Measurements from ENCODE around the gene FLNA. TPM values are rescaled to one million over a fixed set of nuclear protein-coding genes. Genes with fewer than 3 reads are reported as not detected.
"Not testable (repeated sequence)": the region's sequence is repeated elsewhere in the genome, so short reads cannot be mapped to it uniquely, and the experiment has no call there.

The FLNA gene
- total RNA-seq, 1 donor from 2014 or later = 1,080 TPM

DNA sequence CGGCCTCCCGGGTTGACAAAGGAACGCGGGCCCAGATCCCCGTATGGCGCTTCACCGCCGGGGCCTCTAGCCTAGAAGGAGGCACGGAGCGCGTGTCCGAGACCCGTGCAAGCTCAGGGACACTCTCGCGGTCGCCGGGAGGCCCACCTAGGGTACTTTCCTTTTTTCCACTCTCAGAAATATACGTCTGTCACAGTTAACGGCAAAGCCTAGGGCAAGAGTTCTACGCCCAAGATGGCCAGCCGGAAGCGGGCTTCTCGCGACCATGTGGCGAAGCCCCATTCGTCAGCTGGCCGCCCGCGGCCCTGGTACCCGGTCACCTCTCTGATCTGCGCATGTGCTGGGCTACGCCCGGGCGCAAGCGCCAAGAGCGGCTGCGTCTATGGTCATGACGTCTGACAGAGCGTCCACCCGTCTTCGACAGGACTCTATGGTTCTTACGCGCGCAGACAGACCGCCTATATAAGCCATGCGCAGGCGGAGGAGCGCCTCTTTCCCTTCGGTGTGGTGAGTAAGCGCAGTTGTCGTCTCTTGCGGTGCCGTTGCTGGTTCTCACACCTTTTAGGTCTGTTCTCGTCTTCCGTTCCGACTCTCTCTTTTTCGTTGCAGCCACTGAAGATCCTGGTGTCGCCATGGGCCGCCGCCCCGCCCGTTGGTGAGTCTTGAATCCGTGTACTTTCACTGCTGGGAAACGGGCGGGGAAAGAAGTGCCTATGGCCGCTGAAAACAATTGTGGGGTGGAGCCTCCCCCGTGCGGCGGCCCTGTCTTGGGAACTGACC, 23.6 kb upstream of the FLNA start, which contains the start of gene RPL10:
Gene RPL10 (plus strand): TSS at position 490 of the 780 bp plus-strand sequence. CDS start 143 bp downstream, at position 633.
- intact Hi-C loops (cut with DNase I) = no loop called here
- TF ChIP-seq, protein P1, sequence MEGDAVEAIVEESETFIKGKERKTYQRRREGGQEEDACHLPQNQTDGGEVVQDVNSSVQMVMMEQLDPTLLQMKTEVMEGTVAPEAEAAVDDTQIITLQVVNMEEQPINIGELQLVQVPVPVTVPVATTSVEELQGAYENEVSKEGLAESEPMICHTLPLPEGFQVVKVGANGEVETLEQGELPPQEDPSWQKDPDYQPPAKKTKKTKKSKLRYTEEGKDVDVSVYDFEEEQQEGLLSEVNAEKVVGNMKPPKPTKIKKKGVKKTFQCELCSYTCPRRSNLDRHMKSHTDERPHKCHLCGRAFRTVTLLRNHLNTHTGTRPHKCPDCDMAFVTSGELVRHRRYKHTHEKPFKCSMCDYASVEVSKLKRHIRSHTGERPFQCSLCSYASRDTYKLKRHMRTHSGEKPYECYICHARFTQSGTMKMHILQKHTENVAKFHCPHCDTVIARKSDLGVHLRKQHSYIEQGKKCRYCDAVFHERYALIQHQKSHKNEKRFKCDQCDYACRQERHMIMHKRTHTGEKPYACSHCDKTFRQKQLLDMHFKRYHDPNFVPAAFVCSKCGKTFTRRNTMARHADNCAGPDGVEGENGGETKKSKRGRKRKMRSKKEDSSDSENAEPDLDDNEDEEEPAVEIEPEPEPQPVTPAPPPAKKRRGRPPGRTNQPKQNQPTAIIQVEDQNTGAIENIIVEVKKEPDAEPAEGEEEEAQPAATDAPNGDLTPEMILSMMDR (IDR thresholded peaks at IDR 0.05) = no peak
- no peaks in the 10 kb centered on the region for H3K27me3 ChIP-seq (ENCODE audit: low read depth)
- no peaks in the 10 kb centered on the region for H3K9me3 ChIP-seq
- peak within 1 kb of the TSS; percentile 99 for H3K27ac ChIP-seq
- DNase-seq (peak; percentile 95), ATAC-seq (peak; percentile 94 to 97)
- peak within 1 kb of the TSS; percentile 74 for H3K4me3 ChIP-seq
- peaks cover 27% of the 10 kb centered on the region for H3K36me3 ChIP-seq
- peaks cover 14% of the 10 kb centered on the region for H3K4me1 ChIP-seq

DNA sequence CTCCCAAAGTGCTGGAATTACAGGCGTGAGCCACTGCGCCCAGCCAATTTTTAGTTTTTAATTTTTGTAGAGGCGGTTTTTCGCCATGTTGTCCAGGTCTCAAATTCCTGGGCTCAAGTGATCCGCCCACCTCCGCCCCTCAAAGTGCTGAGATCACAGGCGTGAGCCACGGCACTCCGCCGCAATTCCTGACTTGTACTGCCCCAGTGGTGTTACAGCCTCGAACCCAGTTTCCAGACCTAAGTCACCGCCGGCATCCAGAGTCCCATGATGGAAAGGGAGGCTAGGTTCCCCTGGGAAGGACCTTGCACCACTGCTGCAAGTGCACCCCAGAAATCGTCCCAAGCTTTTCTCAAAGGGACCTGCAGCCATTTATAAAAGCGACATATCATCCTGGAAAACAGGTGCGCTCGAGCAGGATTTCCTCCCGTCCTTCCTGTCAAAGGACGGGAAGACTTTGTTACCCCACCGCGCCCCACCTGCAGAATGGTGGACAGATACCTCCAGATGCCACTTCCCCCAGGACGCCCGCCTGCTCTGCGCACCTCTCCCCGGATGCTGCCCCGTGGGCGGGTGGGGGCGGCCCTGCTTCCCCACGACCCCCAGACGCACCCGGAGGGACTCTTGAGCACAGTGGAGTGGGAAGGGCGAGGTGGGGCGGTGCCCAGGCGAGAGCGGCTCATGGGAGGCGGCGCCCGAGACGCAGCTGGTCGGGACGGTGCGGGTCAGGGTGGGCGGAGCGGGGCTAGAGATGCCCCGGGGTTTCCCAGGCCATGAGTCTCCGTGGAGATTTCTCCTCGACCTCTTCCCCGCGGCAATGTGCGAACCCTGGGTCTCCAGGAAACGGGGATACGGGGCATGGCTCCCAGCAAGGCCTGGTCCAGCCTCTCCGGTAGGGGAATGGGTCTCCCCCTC, 22.8 kb upstream of the FLNA start:
- intact Hi-C loops (cut with DNase I) = no loop called here
- Histone ChIP-seq H3K27me3 (ENCODE audit: low read depth) (no peaks in the 10 kb centered on the region), H3K4me1 (peaks cover 14% of the 10 kb centered on the region), H3K27ac (peak overlapping the region; percentile 99), H3K9me3 (no peaks in the 10 kb centered on the region), H3K4me3 (peak overlapping the region; percentile 74), H3K36me3 (peaks cover 27% of the 10 kb centered on the region)
- DNase-seq = peak; percentile 86
- TF ChIP-seq, protein P1 (IDR thresholded peaks at IDR 0.05) = no peak
- peak; percentile 88 to 90 for ATAC-seq

DNA sequence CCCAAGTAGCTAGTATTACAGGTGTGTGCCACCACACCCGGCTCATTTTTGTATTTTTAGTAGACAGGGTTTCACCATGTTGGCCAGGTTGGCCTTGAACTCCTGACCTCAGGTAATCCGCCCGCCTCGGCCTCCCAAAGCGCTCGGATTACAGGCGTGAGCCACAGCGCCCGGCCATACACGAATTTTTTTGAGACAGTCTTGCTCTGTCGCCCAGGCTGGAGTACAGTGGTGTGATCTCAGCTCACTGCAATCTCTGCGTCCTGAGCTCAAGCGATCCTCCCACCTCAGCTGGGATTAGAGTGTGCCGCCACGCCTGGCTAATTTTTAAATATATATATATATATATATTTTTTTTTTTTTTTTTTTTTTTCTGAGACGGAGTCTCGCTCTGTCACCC, 21.9 kb upstream of the FLNA start:
- intact Hi-C loops (cut with DNase I); DNase-seq; ATAC-seq; H3K27me3 ChIP-seq (ENCODE audit: low read depth); H3K9me3 ChIP-seq: not testable (repeated sequence)
- peak overlapping the region; percentile 99 for H3K27ac ChIP-seq
- H3K4me1 ChIP-seq = peaks cover 14% of the 10 kb centered on the region
- peaks cover 25% of the 10 kb centered on the region for H3K36me3 ChIP-seq
- peak overlapping the region; percentile 74 for H3K4me3 ChIP-seq

DNA sequence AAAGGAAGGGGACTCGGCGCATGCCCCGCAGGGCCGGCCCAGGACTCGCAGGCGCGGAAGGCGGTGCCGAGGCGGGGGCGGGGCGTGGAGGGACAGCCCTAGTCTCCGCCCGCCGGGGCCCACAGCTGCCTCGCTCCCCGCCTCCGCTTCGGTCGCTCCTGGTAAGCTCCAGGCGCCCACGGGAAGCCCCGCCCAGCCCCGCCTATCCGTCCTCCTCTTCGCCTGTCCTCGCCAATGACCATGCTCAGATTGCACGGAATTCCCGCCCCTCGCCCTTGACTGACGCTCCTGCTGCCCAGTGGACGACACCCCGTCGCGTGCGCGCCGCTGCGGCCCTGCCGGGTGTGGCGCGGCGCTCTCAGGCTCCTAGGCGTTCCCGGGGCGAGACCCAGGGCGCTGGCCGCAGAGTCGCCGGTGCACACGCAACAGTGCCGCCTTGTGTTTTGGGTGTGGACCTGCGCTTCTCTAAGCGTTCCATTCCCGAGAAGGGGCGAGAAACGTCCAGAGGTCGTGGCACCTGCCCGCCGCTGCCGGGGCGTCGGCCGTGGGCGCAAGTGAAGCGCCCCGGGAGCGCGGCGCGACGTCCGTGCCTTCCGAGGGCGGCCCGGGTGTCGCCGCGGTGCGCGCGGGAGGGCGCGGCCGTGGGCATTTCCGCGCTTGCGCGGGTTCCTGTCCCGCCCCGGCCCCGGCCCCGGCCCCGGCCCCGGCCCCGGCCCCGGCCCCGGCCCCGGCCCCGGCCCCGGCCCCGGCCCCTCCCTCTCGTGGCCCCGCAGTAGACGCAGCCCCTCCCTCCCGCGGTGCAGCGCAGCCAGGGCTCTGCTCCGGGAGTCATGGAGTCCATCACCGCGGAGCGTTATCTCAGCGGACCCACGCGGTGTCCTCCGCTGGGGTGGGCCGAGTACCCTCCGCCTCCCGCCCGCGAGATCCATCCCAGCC, 15.6 kb upstream of the FLNA start:
- H3K27me3 ChIP-seq (ENCODE audit: low read depth); DNase-seq; intact Hi-C loops (cut with DNase I); H3K36me3 ChIP-seq; H3K4me3 ChIP-seq; H3K4me1 ChIP-seq; H3K9me3 ChIP-seq; H3K27ac ChIP-seq: not testable (repeated sequence)
- peak; percentile 88 to 93 for ATAC-seq

DNA sequence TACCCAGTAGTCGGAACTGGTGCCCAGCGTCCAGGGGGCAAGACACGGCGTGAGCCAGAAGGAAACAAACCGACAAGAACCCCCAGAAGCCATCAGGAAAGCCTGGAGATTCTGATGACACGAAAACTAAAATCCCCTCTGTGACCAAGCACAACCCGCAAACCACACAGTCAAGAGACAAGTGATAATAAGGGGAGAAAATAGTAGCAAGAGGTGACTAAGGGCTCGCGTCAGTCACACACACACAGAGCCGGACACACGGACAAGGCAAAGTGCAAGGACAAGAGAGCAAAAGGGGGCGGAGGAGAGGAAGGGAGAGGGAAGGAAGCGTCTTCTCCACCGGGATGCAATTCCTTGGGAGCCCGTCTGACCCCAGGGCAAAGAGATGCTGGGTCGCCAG, 14.2 kb upstream of the FLNA start:
- H3K27me3 ChIP-seq (ENCODE audit: low read depth); DNase-seq; H3K4me1 ChIP-seq; H3K4me3 ChIP-seq; intact Hi-C loops (cut with DNase I); H3K27ac ChIP-seq; H3K9me3 ChIP-seq; H3K36me3 ChIP-seq: not testable (repeated sequence)
- ATAC-seq = peak; percentile 1 to 11

DNA sequence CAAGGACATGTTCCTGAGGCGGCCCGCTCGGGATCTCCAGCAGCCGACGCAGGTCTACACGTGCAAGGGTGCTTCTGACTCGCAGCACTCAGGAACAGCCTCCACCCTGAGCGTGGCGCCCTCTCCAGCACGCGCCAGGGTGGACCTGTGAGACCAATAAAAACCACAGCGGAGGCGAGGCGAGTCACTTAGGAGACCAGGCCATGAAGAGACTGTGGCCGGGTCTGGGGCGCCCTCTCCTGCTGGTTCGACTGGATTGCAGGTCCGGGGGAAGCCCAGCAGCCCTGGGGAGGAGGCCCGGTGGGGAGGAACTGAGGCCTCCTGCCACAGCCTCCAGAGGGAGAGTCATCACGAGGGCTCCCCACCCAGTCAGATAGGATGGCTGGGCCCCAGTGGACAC, 13.7 kb upstream of the FLNA start:
- H3K4me1 ChIP-seq; H3K4me3 ChIP-seq; H3K9me3 ChIP-seq; DNase-seq; intact Hi-C loops (cut with DNase I); H3K27me3 ChIP-seq (ENCODE audit: low read depth); H3K36me3 ChIP-seq; H3K27ac ChIP-seq: not testable (repeated sequence)
- ATAC-seq = peak; percentile 48 to 74
